H1 (cell line): Measurements from ENCODE around the gene DENND4A. TPM values are rescaled to one million over a fixed set of nuclear protein-coding genes. Genes with fewer than 3 reads are reported as not detected.
A peak's percentile ranks its signal among the peaks of the same experiment; 100 is the strongest.

Experiments used
- BCL11A ChIP-seq, 2 experiments: IDR thresholded peaks; one replicate each; pipeline ENCODE4 v1.6.1; 2011; ENCODE audit warnings: low read depth in 2 of 2, low read length in 2 of 2, mild to moderate bottlenecking in 2 of 2
- CBX5 ChIP-seq: fragments of 300-800, 300-1000 bp; sonication (generic); IDR thresholded peaks from 2 replicates; pipeline ENCODE4 v1.7.1; 2016; ENCODE audit warnings: antibody characterized with exemption, low read length, low read depth
- CBX8 ChIP-seq: fragments of 300-800, 300-1000 bp; sonication (generic); IDR thresholded peaks from 2 replicates; pipeline ENCODE4 v1.7.1; 2016; ENCODE audit warnings: low read depth, low read length, borderline replicate concordance
- CHD1 ChIP-seq: IDR thresholded peaks from 2 replicates; pipeline ENCODE4 v1.6.1; 2012; ENCODE audit warnings: low read depth, low read length, improper control_type of control experiment
- EZH2 ChIP-seq: fragments of 200-600 bp; sonication (generic); IDR thresholded peaks from 2 replicates; pipeline ENCODE4 v1.7.1; 2012; ENCODE audit warnings: low read depth, mild to moderate bottlenecking, moderate library complexity, low read length, inconsistent platforms; ENCODE audit not compliant: severe bottlenecking
- FOSL1 ChIP-seq: IDR thresholded peaks from 2 replicates; pipeline ENCODE4 v1.6.1; 2011; ENCODE audit warnings: mild to moderate bottlenecking, low read depth, low read length, moderate library complexity; ENCODE audit not compliant: insufficient read depth
- GTF2F1 ChIP-seq: IDR thresholded peaks from 2 replicates; pipeline ENCODE4 v1.6.1; 2012; ENCODE audit warnings: low read depth, low read length, improper control_type of control experiment, borderline replicate concordance
- JUN ChIP-seq: IDR thresholded peaks from 2 replicates; pipeline ENCODE4 v1.6.1; 2011; ENCODE audit warnings: low read depth, mild to moderate bottlenecking, improper control_type of control experiment, low read length
- KDM1A ChIP-seq: fragments of 200-600, 300-600 bp; sonication (generic); IDR thresholded peaks from 2 replicates; pipeline ENCODE4 v1.7.1; 2016; ENCODE audit warnings: mild to moderate bottlenecking, low read length, borderline replicate concordance
- KDM5A ChIP-seq: fragments of 200-600 bp; IDR thresholded peaks from 2 replicates; pipeline ENCODE4 v1.7.1; 2012; ENCODE audit warnings: mild to moderate bottlenecking, low read length, inconsistent platforms, mixed read lengths
- MAX ChIP-seq: IDR thresholded peaks from 2 replicates; pipeline ENCODE4 v1.6.1; 2012; ENCODE audit warnings: inconsistent platforms
- NANOG ChIP-seq: IDR thresholded peaks from 2 replicates; pipeline ENCODE4 v1.6.1; 2011; ENCODE audit warnings: low read length, low read depth, mild to moderate bottlenecking, inconsistent platforms; ENCODE audit not compliant: insufficient read depth, poor library complexity, severe bottlenecking
- PHF8 ChIP-seq: fragments of 200-600 bp; sonication (generic); conservative IDR thresholded peaks from 2 replicates; pipeline ENCODE4 v1.7.1; 2012; ENCODE audit warnings: low read depth, mild to moderate bottlenecking, inconsistent platforms, low read length, moderate library complexity
- POLR2AphosphoS5 ChIP-seq: IDR thresholded peaks from 2 replicates; pipeline ENCODE4 v1.6.1; 2011; ENCODE audit warnings: low read depth, low read length
- RFX5 ChIP-seq: IDR thresholded peaks from 2 replicates; pipeline ENCODE4 v1.6.1; 2011; ENCODE audit warnings: low read depth, low read length, improper control_type of control experiment, borderline replicate concordance
- SIN3A ChIP-seq, 2 experiments: IDR thresholded peaks in 1 of 2; conservative IDR thresholded peaks in 1 of 2; 2 replicates each; pipeline ENCODE4 v1.6.1; 2011 to 2012; ENCODE audit warnings: low read length in 2 of 2, improper control_type of control experiment in 1 of 2, low read depth in 1 of 2, mild to moderate bottlenecking in 1 of 2
- SP4 ChIP-seq: IDR thresholded peaks from 2 replicates; pipeline ENCODE4 v1.6.1; 2012; ENCODE audit warnings: low read length, inconsistent platforms
- SRF ChIP-seq: IDR thresholded peaks from 2 replicates; pipeline ENCODE4 v1.6.1; 2011; ENCODE audit warnings: mild to moderate bottlenecking, low read depth, low read length, moderate library complexity
- TAF7 ChIP-seq: optimal IDR thresholded peaks from 2 replicates; pipeline ENCODE3; 2011; ENCODE audit warnings: low read depth, mild to moderate bottlenecking, inconsistent platforms, low read length, moderate library complexity, borderline replicate concordance
- TBP ChIP-seq: IDR thresholded peaks from 2 replicates; pipeline ENCODE4 v1.6.1; 2011; ENCODE audit warnings: low read depth, low read length, improper control_type of control experiment
- TCF12 ChIP-seq: IDR thresholded peaks from 2 replicates; pipeline ENCODE4 v1.6.1; 2011; ENCODE audit warnings: low read depth, mild to moderate bottlenecking, low read length
- USF2 ChIP-seq: IDR thresholded peaks from 2 replicates; pipeline ENCODE4 v1.6.1; 2011; ENCODE audit warnings: low read length, improper control_type of control experiment
- polyA plus RNA-seq, 7 experiments: library from polyadenylated mRNA; depleted of rRNA in 3 of 7; stranded (reverse) in 5 of 7; unstranded in 2 of 7; fragments of >200 nt in 5 of 7; fragments of 200-250 nt in 2 of 7; gene quantifications; 1 replicate in 5 of 7; 2 replicates in 1 of 7; 4 replicates in 1 of 7; pipeline versions ENCODE4 v1.2.1 to v1.2.3, GENCODE V29; 2011 to 2013; ENCODE audit warnings: missing spikeins in 2 of 7, mixed read lengths in 2 of 7
- total RNA-seq: library from RNA; stranded (reverse); fragmentation: NEBNext Ultra II Directional; extraction: Animal tissue kit (Norgen Biotek cat#: 25700); gene quantifications from 2 replicates; pipeline ENCODE4 v1.2.1, GENCODE V29; 2021

DENND4A gene
- total and polyA plus RNA-seq, 2 of the 8 experiments (the other 6 are each of a cell fraction or from before 2014, with no cell fraction given): 1.3 to 4.7 TPM

- TF ChIP-seq CBX8 (no peak), SIN3A (conservative IDR thresholded peaks at IDR 0.05 in 1 of 2, IDR thresholded peaks at IDR 0.05 in 1 of 2; ENCODE audit: low read depth in 1 of 2, low read length in 2 of 2) (peak in 1 of 2 experiments; percentile 52; a peak in 2 of 4 replicates), JUN (no peak; the same call in 1 of the 2 replicates), EZH2 (no peak), MAX (peak; percentile 51; the same call in 1 of the 2 replicates), NANOG (peak; percentile 21), USF2 (no peak), TAF7 (peak; percentile 46), TBP (peak; percentile 59; the same call in 1 of the 2 replicates), FOSL1 (no peak), RFX5 (no peak), KDM1A (0 out of 2 replicates have a peak, but pooled peaks have one; percentile 37), SRF (no peak), POLR2AphosphoS5 (peak; percentile 60; the same call in 1 of the 2 replicates), TCF12 (peak; percentile 85), CBX5 (no peak), GTF2F1 (no peak), PHF8 (no peak), BCL11A (IDR thresholded peaks at IDR 0.05; ENCODE audit: low read depth in 2 of 2, low read length in 2 of 2) (no peak), SP4 (no peak), CHD1 (no peak), KDM5A (no peak)
Measured at GRCh38 chr15:65832549-65833364, 40.7 kb upstream of the DENND4A start (continued).
